Measurements from ENCODE around the gene SMTN.
A peak's percentile ranks its signal among the peaks of the same experiment; 100 is the strongest.
"Not testable (repeated sequence)": the region's sequence is repeated elsewhere in the genome, so short reads cannot be mapped to it uniquely, and the experiment has no call there.

SMTN gene

DNA sequence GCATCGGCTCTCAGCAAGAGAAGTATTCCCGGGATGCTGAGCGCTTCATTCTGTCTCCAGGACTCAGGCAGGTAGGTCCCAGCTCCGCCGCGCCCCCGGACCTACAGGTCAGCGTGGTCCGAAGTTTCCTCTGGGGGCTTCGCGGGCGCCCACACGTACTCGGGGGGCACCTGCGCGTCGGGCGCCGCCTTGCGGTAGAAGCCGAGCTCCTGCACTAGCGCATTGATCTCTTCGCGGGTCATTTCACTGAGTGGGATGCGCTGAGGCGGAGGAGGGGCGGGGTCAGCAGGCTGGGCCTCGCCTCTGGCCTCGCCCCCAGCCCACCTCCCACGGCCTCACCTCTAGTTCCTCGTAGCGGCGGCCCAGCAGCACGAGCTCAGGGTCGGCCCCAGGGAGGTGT lies 23.8 kb downstream of the SMTN start:
- DNase-seq (ENCODE audit: low spot score), result no peak

DNA sequence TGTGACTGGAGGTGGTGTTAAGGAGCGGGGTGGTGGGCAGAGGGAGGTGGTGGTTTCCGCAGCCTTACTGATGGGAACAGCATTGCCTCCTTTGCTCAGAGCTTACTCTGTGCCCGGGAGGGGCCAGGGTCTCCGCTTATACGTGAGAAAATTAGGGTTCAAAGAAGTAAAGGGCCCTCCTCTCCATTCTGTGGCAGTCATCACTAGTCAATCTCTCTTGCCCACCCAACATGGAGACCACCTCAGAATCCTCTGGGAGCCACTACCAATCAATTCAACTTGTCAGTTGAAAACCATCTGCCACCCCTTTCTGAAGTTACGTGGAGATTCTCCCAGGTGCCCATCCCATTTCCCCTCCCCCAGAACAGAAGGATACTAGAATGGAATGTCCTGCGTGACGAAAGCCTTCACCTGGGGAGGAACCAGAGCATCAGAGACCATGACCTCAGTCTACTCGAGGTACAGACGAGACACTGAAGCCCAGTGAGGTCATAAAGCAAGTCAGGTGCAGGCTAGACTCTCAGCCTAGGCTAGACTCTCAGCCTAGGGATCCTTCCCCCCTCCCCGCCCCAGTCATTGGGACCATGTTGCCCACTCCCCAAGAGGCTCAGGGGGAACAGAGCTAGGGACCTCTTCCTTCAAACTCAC lies 24.3 kb downstream of the SMTN start:
- no peak for DNase-seq (ENCODE audit: low spot score)

DNA sequence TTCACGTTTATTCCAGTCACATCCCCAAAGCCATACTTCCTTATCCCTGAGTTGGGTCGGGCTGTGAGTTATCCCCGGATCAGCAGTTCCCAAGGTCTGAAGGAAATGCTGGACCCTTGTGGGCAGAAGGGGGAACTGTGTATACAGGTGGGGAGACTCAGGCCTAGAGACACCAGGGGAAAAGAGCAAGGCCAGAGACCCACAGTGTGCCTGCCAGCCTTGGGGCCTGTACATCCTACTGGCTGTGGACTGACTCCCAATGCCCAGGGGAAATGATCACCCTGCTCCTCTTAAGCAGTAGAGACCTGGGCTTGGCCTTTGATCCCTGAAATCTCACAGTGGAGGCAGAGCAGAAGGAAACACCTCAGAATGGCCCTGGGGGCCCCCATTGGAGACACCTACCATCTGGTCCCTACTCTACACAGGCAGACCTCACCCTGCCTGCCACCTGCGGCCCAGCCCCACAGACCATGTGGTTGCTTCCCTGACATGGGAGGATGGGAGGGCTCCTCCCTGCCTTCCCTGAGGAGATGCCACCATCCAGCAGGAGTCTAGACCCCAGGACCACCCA lies 25.0 kb downstream of the SMTN start:
- no peak for DNase-seq (ENCODE audit: low spot score)

DNA sequence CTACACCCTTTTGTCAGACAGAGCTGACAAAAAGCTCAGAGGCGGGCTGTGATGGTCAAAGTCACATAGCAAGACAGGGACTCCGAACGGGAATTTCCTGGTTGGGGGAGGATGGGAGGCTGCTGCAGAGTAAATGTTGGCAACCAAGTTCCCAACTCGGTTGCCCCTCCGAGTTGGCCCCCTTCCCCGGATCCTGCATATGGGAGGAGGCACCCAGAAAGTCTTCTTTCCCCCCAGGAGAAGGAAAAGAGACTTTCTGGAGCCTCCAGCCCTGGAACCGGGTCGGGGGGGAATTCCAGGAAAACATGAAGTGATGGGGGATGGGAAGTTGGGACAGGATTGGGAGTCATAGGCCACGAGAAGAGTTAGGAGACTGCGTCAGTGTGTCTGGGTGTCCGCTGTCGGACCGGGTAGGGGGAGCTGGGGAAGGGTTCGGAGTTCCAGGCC lies 25.6 kb downstream of the SMTN start:
- no peak for DNase-seq (ENCODE audit: low spot score)

GRCh38 chr22:31107178-31107893 lies 26.2 kb downstream of the SMTN start, which contains the start of gene SELENOM:
SELENOM (minus strand) TSS chr22:31107568; CDS start chr22:31107505, 63 bp downstream.
- peak; percentile 97 for DNase-seq (ENCODE audit: low spot score)

GRCh38 chr22:31107894-31108218 lies 26.7 kb downstream of the SMTN start:
- DNase-seq (ENCODE audit: low spot score), result no peak

DNA sequence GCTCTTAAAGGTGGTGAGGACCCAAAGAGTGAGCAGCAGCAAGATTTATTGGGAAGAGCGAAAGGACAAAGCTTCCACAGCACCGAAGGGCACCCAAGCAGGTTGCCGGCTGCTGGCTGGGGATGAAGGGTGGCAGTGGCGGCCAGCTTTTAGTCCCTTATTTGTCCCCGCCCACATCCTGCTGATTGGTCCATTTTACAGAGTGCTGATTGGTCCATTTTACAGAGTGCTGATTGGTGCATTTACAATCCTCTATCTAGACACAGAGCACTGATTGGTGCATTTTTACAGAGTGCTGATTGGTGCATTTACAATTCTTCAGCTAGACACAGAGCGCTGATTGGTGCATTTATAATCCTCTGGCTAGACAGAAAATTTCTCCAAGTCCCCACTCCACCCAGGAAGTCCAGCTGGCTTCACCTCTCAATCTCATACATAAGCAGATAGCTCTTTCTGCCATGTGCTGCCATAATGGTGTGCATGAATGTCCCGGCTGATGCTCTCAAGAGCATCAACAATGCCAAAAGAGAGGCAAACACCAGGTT lies 31.5 kb downstream of the SMTN start:
- not testable (repeated sequence) for DNase-seq (ENCODE audit: low spot score)

- DNase-seq (ENCODE audit: low spot score), result no peak
Observed at GRCh38 chr22:31118046-31118820, 37.1 kb downstream of the SMTN start.

- DNase-seq (ENCODE audit: low spot score), result no peak
Observed at GRCh38 chr22:31119026-31119717, 38.1 kb downstream of the SMTN start.

GRCh38 chr22:31120230-31120629 lies 39.1 kb downstream of the SMTN start:
- DNase-seq (ENCODE audit: low spot score), result no peak

- no peak for DNase-seq (ENCODE audit: low spot score)
Observed at GRCh38 chr22:31120642-31121041, 39.5 kb downstream of the SMTN start.

- no peak for DNase-seq (ENCODE audit: low spot score)
Observed at GRCh38 chr22:31121403-31121802, 40.3 kb downstream of the SMTN start.

- DNase-seq (ENCODE audit: low spot score), result no peak
Observed at GRCh38 chr22:31122196-31122531, 41.0 kb downstream of the SMTN start.

GRCh38 chr22:31122532-31123291 lies 41.6 kb downstream of the SMTN start, which contains the start of gene INPP5J:
INPP5J (plus strand) TSS chr22:31122966; CDS start chr22:31123015, 49 bp downstream.
- DNase-seq (ENCODE audit: low spot score), result no peak

- DNase-seq (ENCODE audit: low spot score), result no peak
Observed at GRCh38 chr22:31123292-31123602, 42.1 kb downstream of the SMTN start.

DNA sequence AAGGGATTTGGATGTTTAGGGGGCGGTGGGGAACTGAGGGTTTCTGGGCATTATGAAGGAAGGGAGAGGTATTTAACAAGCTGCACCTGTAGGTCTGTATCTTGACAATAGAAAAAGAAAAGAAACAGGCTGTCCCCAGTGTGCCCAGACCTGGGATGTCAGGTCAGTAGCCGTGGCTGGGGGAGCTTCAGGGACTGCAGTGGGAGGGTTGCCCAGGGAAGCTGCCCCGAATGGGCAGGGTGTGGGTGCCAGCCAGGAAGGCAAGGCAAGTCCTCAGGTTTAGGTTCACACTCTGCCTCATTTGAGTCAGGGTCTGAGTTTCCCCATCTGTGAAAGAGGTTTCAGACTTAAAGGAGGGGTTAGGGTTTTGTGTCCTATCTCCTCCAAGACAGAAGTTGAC lies 43.2 kb downstream of the SMTN start:
- DNase-seq (ENCODE audit: low spot score), result no peak

DNA sequence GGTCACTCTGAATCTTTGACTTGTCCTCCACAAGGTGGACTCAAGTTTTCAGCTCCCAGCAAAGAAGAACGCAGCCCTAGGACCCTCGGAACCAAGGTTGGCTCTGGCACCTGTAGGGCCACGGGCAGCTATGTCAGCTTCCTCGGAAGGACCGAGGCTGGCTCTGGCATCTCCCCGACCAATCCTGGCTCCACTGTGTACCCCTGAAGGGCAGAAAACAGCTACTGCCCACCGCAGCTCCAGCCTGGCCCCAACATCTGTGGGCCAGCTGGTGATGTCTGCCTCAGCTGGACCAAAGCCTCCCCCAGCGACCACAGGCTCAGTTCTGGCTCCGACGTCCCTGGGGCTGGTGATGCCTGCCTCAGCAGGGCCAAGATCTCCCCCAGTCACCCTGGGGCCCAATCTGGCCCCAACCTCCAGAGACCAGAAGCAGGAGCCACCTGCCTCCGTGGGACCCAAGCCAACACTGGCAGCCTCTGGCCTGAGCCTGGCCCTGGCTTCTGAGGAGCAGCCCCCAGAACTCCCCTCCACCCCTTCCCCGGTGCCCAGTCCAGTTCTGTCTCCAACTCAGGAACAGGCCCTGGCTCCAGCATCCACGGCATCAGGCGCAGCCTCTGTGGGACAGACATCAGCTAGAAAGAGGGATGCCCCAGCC lies 43.8 kb downstream of the SMTN start:
- DNase-seq (ENCODE audit: low spot score), result no peak

DNA sequence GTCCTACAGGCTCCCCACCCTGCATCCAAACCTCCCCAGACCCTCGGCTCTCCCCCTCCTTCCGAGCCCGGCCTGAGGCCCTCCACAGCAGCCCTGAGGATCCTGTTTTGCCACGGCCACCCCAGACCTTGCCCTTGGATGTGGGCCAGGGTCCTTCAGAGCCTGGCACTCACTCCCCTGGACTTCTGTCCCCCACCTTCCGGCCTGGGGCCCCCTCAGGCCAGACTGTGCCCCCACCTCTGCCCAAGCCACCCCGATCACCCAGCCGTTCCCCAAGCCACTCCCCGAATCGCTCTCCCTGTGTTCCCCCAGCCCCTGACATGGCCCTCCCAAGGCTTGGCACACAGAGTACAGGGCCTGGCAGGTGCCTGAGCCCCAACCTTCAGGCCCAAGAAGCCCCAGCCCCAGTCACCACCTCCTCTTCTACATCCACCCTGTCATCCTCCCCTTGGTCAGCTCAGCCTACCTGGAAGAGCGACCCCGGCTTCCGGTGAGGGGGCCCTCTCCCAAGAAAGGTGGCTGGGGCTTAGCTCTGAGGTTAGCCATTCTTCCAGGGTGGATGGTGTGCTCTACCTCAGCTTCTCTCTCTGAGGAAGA lies 44.5 kb downstream of the SMTN start:
- no peak for DNase-seq (ENCODE audit: low spot score)

DNA sequence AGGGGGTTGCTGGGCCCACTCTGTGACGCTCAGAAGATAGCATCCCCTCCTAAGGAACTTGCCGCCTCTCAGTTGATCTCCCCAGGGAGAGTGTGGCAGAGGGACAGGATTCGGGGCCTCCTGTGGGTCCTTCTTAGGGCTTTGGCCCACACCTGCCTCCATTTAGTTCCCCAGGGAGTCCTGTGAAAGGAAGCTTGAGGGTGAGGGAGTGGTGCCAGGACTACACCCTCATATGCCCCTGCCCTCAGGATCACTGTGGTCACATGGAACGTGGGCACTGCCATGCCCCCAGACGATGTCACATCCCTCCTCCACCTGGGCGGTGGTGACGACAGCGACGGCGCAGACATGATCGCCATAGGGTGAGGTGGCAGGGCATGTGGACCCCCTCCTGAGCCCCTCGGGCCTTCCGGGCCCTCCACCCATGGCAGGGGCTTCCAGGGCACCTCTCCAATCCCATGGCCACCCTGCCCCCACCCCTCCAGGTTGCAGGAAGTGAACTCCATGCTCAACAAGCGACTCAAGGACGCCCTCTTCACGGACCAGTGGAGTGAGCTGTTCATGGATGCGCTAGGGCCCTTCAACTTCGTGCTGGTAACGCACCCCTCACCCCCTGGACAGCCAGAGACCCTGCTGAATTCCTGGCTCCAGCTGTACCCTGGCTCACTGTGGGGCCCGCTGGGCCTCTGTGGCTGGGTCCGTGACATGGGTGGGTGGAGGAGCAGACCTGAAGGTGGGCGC lies 45.2 kb downstream of the SMTN start:
- no peak for DNase-seq (ENCODE audit: low spot score)

- no peak for DNase-seq (ENCODE audit: low spot score)
Observed at GRCh38 chr22:31126869-31127175, 45.7 kb downstream of the SMTN start.
